GDM1 (cell line): ENCODE measurements around the gene PBX3.

ENCODE experiments used
- DNase-seq: peaks from one replicate; lab custom pipeline; 2025; lab: John Stamatoyannopoulos, UW

Gene PBX3

DNA sequence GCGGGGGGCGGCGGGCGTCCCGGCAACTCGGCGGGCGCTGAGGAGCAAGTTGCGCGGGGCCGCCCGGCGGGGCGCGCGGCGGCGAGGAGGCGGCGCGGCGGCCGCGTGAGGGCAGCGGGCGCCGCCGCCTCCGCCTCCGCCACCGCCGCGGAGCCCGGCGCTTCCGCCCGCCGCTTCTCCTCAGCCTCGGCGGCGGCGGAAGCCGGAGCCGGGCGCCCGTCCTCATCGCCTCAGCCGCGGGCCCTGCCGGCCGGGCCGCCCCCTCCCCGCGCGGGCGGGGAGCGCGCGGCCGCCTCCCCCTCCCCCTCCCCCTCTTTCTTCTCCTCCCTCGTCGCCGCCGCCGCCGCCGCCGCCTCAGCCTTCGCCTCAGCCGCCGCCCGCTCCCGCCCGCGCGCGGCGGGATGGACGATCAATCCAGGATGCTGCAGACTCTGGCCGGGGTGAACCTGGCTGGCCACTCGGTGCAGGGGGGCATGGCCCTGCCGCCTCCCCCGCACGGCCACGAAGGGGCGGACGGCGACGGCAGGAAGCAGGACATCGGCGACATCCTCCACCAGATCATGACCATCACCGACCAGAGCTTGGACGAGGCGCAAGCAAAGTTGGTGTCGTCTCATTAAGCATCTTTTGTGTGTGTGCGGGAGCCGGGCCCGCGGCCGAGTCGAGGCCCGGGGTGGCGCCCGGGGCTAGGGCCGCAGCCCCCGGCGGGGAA is at the start of gene PBX3:
TSS of gene PBX3 (plus strand) at position 321 of the 712 bp plus-strand sequence.
- peak; percentile 51 for DNase-seq

DNA sequence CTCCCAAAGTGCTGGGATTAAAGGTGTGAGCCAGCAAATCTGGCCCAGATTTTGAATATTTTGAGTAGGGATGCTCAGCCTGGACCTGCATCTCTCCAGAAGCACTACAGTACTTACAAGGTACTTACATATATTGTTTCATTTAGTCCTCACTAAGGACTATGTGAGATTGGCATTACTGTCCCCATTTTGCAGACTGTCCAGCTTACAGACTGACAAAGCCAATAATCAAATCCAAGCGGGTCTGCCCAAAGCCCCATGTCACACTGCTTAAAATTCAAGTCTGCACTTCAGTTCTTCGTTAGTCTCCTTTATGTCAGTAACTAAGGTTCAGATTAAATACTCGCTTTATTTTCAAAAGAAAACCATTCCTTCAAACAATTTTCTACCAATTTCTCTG is 47.3 kb upstream of the PBX3 start:
- no peak for DNase-seq

DNA sequence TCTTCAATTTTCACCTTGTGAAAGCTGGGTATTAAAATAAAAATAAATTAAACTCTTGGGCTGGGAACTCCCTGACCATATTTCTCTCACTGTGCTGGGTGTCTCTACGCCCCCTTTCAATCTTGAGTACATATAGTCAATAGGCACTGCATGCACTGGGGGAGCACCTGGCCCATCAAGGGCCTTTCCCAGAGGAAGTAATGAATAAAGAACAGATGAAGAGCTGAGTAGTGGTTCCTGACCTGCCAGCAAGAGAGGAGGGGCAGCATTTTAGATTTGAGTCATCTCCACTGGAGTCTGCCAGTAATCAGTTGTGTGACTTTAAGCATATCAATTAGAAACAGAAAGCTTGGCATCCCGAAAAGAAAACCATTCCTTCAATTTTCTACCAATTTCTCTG is 46.4 kb upstream of the PBX3 start:
- DNase-seq = no peak

DNA sequence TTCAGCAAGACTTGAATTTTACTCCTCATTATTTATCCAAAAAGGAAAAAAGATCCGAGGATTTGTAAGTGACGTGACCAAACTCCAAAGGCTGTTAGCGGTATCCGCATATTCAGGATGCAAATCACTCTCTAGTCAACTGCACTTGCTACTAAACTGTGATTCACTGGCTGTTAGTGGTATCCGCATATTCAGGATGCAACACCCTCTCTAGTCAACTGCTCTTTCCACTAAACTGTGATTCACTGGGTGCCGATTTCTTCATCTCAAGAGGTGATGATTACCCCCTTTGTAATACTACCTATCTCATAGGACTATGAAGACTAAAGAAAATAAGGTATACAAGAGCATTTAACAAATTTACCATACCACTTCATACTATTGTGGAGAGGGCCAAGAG is 45.8 kb upstream of the PBX3 start:
- DNase-seq = no peak

DNA sequence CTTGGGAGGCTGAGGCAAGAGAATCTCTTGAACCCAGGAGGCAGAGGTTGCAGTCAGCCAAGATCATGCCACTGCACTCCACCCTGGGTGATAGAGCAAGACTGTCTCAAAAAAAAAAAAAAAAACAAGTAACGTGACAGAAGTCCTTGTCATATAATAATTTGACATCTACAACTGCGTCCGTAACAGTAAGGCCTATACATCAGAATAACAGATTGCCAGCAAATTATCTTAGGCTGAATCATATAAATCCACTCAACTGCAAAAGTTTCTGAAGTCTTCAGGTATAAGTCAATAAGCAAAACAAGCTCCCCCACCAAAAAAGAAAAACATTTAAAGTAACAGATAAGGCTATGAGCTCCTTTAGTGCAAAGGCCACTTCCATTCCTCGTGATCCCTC is 43.5 kb upstream of the PBX3 start:
- DNase-seq = no peak

DNA sequence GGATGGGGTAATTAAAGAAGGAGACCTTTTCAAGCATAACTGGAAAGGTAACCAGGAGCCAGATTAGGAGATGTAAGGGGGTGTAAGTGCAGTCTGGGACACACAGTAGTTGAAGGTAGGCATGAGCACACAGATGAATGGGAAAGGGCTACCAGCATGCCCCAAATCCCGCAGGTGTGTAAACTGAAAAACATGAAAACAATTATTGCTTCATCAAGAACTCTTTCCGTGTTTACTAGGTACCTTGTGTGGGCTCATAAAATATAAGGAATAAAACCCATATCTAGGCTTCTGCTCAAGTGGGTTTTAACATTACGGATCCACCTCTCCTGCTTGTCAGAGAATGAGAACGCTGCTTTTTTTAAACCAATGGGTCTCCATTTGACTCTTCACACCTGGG is 41.3 kb upstream of the PBX3 start:
- DNase-seq = no peak

DNA sequence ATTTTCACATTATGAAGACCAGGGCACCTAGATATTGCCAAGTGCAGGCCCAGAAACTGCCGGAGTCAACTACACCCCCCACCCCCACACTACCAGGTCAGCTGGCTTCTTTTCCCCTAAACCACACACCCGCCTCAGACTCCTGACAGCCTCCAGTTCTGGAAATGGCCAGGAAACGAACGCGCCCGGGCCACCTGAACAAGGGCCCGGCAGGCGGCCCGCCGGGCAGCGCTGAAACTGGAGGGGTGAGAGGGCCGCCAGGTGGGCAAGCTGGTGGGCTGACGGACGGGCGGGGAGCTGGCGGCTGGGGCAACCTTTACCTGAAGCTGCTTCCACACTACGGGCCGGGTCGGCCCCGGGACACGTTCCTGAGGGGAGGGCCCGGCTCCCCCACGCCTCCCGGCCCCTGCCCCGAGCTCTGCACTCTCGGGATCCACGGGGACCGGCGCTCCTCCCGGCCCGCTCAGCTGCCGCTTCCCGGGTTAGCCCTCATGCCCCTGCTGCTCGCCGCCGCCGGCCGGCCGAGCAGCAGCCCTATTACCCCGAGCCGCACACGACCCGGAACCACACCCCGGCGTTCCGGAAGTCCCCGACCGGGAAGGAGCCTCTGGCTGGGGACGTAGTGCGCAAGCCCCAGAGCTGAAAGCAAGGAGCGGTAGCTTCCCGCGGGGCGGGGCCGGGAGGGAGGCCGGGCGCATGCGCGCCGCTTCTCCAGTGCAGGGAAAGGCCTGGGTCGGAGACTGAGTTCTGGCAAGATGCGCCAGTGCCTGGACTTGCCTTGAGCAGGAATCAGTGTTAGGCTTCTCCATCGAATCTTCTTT is 40.3 kb upstream of the PBX3 start, which contains the start of gene MAPKAP1:
TSS of gene MAPKAP1 (minus strand) at position 558 of the 821 bp plus-strand sequence. CDS start 34,634 bp downstream, outside the sequence.
- DNase-seq = peak; percentile 91

DNA sequence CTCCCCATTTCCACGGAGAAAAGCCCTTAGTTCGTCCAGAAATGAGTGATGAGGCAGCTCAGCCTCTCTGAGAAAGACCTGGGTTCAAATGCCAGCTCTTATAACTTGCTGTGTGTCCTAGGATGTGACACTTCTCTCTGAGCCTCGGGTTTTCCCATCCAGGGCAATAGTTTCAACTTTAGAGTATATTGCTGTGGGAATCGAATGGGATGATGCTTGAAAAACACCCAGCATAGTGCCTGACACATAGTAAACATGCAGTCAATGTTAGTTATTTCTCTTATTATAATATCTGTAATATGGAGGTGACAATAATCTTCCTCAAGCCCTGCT is 39.7 kb upstream of the PBX3 start:
- DNase-seq = no peak

DNA sequence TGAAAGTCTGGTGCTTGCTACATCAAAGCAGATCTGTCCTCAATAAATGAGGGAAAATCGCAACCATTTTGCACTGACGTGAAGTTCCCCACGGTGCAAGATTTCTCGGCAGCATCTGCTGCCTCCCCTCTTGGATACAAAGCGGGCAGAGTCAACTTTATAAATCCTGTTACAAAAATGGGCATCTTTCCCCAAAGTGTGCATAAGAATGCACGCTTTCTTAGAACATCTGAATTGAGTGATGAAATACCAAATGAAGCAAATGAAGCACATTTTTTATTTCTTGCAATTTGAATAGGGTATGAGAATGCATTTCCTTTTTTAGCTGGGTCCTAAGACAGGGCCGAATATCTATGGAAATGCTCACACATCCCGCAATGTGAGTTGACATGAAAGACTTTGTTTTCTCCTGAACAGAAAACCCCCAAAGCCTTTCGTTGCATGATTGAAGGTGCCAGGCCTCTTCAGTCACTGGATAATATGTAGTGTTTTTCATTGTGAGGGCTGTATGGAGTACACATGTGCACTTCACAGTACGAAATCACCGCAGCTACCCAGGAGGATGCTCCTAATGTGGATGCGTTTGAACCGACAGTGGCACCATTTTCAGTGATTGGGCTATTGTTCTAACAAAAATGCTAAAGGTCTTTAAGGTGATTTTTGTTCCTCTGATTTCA is 20.6 kb upstream of the PBX3 start:
- DNase-seq = no peak

DNA sequence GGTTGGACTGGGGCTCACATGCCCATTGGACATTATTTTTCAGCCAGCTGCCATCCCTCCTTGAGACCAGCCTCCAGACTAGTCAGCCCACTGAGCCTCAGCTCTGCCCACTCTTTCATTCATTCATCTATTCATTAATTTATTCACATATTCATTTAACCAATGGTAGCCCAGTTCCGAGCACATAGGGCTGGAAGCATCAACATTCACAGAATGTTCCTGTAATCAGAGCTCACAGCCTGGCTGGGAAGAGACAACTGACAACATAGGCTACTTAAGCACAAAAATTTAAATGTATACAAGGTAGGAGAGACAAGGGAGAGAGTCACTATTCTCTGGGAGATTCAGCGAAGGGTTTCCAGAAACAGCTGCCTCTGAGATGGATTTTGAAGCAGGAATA is 17.0 kb upstream of the PBX3 start:
- no peak for DNase-seq

DNA sequence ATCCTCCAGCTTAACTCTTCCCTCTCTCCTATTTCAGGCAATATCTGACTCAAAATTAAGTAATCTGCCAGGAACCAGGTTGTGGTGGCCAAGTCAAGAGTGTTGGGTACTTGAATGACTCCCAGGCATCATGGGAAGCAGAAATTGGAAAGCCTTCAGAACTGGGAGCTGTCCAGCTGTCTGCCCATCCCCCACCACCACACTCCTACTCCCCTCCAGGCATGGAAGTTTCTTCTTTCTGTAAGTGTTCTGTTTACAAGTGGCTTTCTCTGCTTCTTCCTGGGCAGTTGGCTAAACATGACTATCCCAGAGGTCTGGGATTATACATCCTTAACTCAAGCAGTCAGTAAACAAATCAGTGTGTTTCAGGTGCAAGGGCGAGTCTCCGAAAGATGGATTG is 14.6 kb upstream of the PBX3 start:
- no peak for DNase-seq

DNA sequence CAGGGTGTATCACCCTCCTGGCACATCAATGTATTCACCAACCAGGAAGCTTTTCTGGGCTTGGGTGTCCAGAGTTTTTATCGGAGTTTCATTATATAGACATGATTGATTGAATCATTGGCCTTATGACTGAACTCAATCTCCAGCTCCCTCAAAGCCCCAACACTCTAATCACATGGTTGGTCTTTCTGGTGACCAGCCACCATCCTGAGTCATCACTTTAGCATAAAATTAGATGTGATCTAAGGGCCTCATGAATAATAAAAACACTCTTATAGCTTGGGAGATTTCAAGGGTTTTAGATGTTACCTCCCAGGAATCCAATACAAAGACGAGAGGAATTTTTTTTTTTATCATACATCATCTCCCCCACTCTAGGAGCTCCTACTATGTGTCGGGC is 7.7 kb upstream of the PBX3 start:
- DNase-seq = no peak

DNA sequence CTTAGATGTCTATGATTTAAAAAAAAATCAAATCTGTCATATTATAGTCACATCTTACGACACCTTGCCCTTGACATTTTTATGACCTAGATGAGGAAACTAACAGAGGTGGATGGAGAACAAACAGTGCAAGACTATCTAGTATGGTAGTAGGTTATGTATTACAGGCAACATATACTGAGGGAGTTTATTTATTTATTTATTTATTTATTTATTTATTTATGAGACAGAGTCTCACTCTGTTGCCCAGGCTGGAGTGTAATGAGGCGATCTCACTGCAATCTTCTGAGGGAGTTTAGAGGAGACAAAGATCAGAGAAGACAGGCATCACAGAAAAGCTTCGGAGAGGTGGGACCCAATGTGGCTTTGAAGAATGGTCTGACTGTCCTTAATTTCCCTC is 4.5 kb upstream of the PBX3 start:
- DNase-seq = no peak

DNA sequence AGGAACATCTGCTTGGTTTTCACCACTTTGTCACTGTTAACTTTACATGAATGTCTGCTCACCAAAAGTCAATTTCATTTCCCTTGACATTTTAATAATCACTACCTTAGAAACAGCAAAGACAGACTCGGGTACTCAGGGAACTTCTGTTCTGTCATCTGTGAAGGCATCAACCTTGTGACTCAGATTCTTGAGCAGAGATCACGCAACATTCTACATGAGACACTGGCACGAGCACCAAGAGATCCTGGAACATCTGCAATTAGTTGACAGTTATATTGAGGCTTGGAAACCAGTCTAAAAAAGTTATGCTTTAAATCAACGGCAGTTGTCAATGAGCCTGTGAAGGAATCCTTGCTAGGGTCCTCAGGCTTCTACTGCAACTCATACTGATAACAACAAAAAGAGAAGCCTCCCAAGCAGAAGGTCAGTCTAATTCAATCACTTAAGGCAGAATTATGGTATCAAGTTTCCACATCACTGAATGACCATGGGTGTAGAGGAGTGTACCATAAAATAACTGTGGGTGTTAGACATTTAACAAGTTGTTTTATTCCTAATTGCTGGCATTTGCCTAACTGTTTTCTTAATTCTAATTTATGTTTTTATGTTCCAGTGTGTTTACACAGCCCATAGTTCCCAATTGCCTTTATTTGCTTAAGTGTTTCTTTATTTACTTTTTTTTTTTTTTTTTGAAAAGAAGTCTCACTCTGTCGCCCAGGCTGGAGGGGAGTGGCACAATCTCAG is 3.3 kb upstream of the PBX3 start:
- no peak for DNase-seq

DNA sequence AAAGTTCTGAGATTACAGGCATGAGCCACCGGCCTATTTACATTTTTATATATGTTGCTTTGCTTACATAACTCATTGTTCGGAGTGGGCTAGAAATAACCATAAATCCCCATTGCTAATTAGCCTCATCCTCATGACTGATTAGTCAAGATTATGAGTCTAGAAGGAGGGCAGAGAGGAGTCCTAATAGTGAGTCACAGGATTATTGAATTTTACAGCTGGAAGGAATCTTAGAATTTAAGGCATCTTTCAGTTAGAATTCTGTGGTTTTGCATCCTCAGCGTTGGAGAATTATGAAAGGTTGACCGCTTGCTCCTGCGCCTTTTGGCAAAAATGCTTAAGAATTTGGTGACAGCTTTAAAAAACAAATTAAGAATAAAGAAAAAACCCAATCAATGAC is 2.6 kb upstream of the PBX3 start:
- DNase-seq = no peak

DNA sequence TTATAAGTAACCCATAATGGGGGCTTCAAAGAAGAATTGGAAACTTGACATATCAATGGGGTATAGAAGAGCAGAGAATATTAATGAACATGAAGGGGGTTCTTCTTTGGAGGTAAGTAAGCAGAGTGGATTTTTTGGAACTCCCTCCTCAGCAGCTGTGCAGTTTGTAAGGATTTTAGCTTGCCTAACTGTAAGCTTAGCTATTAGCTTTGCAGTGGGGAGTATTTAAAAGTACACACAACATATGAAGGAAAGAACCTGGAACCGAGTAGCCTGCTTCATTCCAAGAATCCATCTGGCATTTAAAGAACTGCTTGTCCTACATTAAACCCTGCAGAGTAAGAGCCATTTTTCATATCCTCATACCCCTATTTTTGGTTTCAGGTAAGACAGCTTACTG is 2.2 kb upstream of the PBX3 start:
- DNase-seq = no peak

DNA sequence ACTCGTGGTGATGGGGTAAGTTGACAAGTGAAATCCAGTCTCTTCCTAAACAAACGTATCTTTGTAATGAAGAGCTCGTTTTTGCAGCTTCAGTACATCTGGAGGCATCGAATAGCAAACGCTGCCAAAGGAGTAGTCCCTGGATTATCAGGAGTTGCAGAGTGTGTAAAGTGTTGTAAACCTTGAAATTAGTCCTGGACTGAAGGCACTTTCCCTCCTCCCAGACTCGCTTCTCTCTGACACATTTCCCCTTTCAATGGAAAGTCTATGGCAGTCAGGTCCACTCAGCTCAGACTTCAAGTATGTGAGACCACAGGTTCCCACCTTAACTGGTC is 1.5 kb upstream of the PBX3 start:
- no peak for DNase-seq

DNA sequence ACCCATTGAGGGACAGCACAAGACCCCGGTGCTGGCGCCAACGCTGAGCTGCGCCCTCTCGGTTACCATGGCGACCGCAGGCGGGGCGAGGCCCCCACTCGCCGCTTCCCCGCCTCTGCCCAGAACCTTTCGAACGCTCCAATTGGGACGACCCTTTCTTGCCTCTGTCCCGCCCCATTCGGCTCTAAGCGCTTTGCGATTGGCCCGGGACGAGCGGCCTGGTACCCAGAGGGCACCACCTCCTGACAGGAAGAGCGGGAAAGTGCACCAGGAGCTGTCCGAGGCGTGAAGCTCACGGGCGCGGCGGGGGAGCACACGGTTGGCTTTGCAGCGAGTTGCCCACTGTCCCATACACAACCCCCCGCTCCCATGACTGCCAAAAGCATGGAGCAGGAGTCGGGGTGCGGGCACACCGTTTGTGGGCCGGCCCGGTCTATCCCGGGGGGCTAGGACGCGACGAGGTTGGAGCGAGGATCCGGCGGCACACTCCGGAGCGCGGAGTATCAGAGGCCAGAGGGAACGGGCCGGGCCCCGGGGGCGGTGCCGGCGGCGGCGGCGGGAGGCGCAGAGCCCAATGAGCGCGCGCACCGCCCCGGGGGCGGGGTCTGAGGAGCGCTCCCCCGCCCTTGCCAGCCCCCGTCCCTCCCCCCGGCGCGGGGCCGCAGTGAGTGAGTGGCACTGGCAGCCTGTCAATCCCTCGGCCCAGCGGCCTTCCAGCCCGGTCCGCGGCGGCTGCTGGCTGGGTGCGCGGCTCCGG is 978 bp upstream of the PBX3 start:
- peak; percentile 95 for DNase-seq

DNA sequence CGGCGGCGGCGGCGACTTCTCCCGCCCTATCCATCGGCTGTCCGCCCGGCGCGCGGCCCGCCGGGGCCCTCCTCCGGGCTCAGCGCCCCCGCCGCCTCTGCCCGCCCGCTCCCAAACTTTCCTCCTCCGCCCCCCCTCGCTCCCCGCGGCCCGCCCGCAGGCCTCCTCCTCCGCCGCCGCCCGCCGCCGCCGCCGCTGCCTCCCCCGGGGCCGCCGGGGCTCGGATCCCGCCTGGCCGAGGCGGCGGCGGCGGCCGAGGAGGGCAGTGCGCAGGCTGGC is 460 bp upstream of the PBX3 start:
- no peak for DNase-seq

DNA sequence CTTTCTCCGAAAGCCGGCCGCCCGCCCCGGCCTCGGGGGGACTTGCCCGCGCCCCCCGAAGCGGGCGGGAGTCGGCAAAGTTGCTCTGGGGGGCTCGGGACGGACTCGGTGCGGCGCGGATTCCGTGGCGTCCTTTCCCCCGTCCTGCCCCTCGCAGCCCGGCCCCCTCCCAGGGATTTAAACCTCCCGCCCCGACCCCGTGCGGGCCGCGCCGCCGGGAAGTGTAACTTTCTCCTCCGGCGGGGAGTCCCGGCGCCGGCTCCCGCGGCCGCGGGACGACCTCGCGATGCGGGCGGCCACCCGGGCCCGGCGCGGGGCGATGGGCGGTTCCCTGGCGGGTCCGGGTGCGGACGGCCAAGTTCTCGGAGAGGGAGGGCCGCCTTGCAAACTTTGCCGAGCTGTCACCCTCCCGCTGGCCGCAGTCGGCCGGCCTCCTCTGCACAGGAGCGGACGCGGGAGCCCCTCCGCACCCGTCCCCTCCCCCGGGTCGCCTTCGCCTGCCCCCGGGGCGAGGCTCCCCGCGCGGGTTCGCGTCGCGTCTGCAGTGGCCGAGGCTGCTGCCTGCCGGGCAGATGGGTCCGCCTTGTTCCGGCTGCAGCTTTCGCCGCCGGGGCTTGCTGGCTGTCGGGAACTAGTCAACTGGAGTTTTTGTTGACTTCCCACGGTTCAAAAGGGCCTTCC is 732 bp downstream of the PBX3 start:
- DNase-seq = peak; percentile 24

DNA sequence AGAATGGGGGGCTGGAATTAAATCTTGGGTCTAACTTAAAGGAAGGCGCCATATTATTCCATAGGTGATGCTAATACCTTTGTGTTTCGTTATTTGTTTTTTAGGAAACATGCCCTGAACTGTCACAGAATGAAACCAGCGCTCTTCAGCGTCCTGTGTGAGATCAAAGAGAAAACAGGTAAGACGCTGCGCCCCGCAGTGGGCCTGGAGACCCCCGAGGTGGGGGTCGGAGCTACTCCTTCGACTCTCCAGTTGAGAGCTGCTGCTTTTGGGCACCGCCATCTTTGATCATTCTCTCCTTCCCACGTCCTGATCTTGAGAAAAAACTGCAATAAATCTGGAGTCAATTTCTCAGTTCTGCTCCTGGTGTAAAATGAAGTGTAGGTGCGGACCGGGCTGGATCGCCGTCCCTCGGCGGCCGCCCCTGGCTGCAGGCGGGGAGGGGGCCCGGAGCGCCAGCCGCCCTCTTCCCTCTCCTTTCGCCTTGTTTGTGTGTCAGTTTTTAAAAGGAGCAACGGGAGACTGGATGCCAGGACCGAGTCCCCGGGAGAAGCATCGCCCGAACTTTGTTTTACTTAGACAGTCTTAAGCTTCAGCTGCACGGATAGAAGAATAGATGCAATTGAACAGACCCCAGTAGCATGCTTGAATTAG is 1.4 kb downstream of the PBX3 start:
- DNase-seq = no peak
